HepG2 (cell line): ENCODE data around the gene TMCC2. TPM values are rescaled to one million over a fixed set of nuclear protein-coding genes. Genes with fewer than 3 reads are reported as not detected.

Experiments used
- ATAC-seq: fragments of 200-7000 bp; cut with Tn5 transposase; 3 replicates; pipeline ENCODE4 v1.9.1; 2020; ENCODE audit warnings: mild to moderate bottlenecking, moderate library complexity
- BruUV-seq: library from RNA; stranded (reverse); fragments of 400-500 nt; replicated peaks from 2 replicates; lab custom pipeline; 2021; lab: Mats Ljungman, UMichigan
- CTCF ChIA-PET: fragments of 300-600 bp; formaldehyde crosslinking; extraction: SDS; loops from one replicate; lab custom pipeline; 2021; ENCODE audit warnings: low total read pairs, inconsistent platforms, low intra/inter-chr PET ratio; lab: Yijun Ruan, JAX
- POLR2A ChIA-PET: fragments of 350-600 bp; sonication (Branson Sonifier 250); formaldehyde crosslinking; loops from one replicate; lab custom pipeline; 2020; ENCODE audit warnings: antibody characterized with exemption, inconsistent platforms; lab: Yijun Ruan, JAX
- DNase-seq: peaks from one replicate; pipeline ENCODE4 v3.0.0-alpha.2; 2015; ENCODE audit warnings: low spot score
- FAIRE-seq: peaks from 3 replicates; lab custom pipeline; 2011; peaks lifted over from hg19 to GRCh38; lab: Jason Lieb, UNC
- H2AFZ ChIP-seq: one replicate; pipeline ENCODE4 v1.6.1; 2011; ENCODE audit warnings: low read length, inconsistent platforms
- H3K27ac ChIP-seq: fragments of 300-600 bp; 3 replicates; pipeline ENCODE4 v1.8.0; 2011; ENCODE audit warnings: mixed run types, mild to moderate bottlenecking, mixed read lengths, low read length, inconsistent platforms; ENCODE audit not compliant: insufficient read depth; ENCODE audit errors: extremely low read length
- H3K27me3 ChIP-seq, 2 experiments: fragments of 200-600 bp in 1 of 2; 2 replicates in 1 of 2; 3 replicates in 1 of 2; pipeline versions ENCODE4 v1.6.0 to v1.8.0; 2011; ENCODE audit warnings: low read length in 2 of 2, mild to moderate bottlenecking in 2 of 2, moderate library complexity in 2 of 2, inconsistent platforms in 1 of 2; ENCODE audit not compliant: insufficient read depth in 2 of 2, control insufficient read depth in 1 of 2
- H3K36me3 ChIP-seq, 2 experiments: fragments of 200-600 bp in 1 of 2; replicated peaks in 1 of 2; 2 replicates in 1 of 2; 3 replicates in 1 of 2; pipeline versions ENCODE4 v1.5.1 to v1.8.0; 2011; ENCODE audit warnings: low read length in 2 of 2, inconsistent platforms in 1 of 2; ENCODE audit not compliant: insufficient read depth in 2 of 2, control insufficient read depth in 1 of 2
- H3K4me1 ChIP-seq: 2 replicates; pipeline ENCODE4 v1.5.1; 2012; ENCODE audit warnings: low read length, inconsistent platforms; ENCODE audit not compliant: insufficient read depth
- H3K4me2 ChIP-seq: 2 replicates; pipeline ENCODE4 v1.6.0; 2011; ENCODE audit warnings: low read depth, low read length, inconsistent platforms
- H3K4me3 ChIP-seq, 3 experiments: fragments of 200-600 bp in 1 of 3; sonication (generic), shearing (Covaris generic) in 1 of 3; replicated peaks in 1 of 3; 2 replicates each; pipeline ENCODE4 v1.5.1; 2011 to 2016; ENCODE audit warnings: low read length in 3 of 3, inconsistent platforms in 2 of 3, low read depth in 2 of 3, mild to moderate bottlenecking in 2 of 3, control low read depth in 1 of 3, mixed read lengths in 1 of 3; ENCODE audit not compliant: insufficient read depth in 1 of 3
- H3K79me2 ChIP-seq: one replicate; pipeline ENCODE4 v1.6.1; 2011; ENCODE audit warnings: low read length, inconsistent platforms; ENCODE audit not compliant: insufficient read depth
- H3K9ac ChIP-seq: 2 replicates; pipeline ENCODE4 v1.6.0; 2011; ENCODE audit warnings: mild to moderate bottlenecking, low read depth, low read length, inconsistent platforms; ENCODE audit not compliant: insufficient read depth
- H3K9me3 ChIP-seq: 2 replicates; pipeline ENCODE4 v1.5.1; 2012; ENCODE audit warnings: mild to moderate bottlenecking, low read length
- H4K20me1 ChIP-seq: 2 replicates; pipeline ENCODE4 v1.6.0; 2011; ENCODE audit warnings: inconsistent platforms, mild to moderate bottlenecking, low read length, moderate library complexity; ENCODE audit not compliant: insufficient read depth
- EEA1 ChIP-seq: sonication (generic); formaldehyde crosslinking; IDR thresholded peaks from 2 replicates; pipeline ENCODE4 v1.5.1; 2020; ENCODE audit warnings: mild to moderate bottlenecking, missing genetic modification reagents, borderline replicate concordance
- HOXA5 ChIP-seq: sonication (generic); formaldehyde crosslinking; IDR thresholded peaks from 2 replicates; pipeline ENCODE4 v1.4.0; 2020; ENCODE audit warnings: missing genetic modification reagents
- KDM1A ChIP-seq: IDR thresholded peaks from 2 replicates; pipeline ENCODE4 v1.6.1; 2016; ENCODE audit warnings: missing compliant biosample characterization
- KLF9 ChIP-seq: IDR thresholded peaks from 2 replicates; pipeline ENCODE4 v1.6.1; 2016; ENCODE audit warnings: low read depth
- PAWR ChIP-seq: sonication (generic); formaldehyde crosslinking; IDR thresholded peaks from 2 replicates; pipeline ENCODE4 v1.4.0; 2020; ENCODE audit warnings: missing genetic modification reagents, mild to moderate bottlenecking, borderline replicate concordance
- ZNF143 ChIP-seq: sonication (generic); formaldehyde crosslinking; IDR thresholded peaks from 2 replicates; pipeline ENCODE4 v1.4.0; 2020; ENCODE audit warnings: missing genetic modification reagents
- ZNF333 ChIP-seq: sonication (generic); formaldehyde crosslinking; IDR thresholded peaks from 2 replicates; pipeline ENCODE4 v1.4.0; 2020; ENCODE audit warnings: mild to moderate bottlenecking, missing genetic modification reagents, borderline replicate concordance
- ZNF7 ChIP-seq: IDR thresholded peaks from 2 replicates; pipeline ENCODE4 v1.6.1; 2016; ENCODE audit warnings: missing biosample characterization, missing genetic modification reagents
- WGBS: methylation state at CpG from one replicate; pipeline ENCODE4 v1.1.6; 2017; ENCODE audit warnings: low lambda C conversion rate; 5-methylcytosine and 5-hydroxymethylcytosine counted together
- in situ Hi-C: cut with HindIII; loops from 2 replicates; pipeline ENCODE4 v1.10.0; 2017; ENCODE audit warnings: low pct_unique_long_range_greater_than_20kb; ENCODE audit not compliant: extremely low pct_ligation_motif_present
- intact Hi-C: fragments of 100-400 bp; cut with micrococcal nuclease; formaldehyde crosslinking; loops from one replicate; pipeline ENCODE4 v1.10.0; 2022; ENCODE audit not compliant: unreplicated experiment
- polyA plus RNA-seq, 8 experiments: library from polyadenylated mRNA; depleted of rRNA in 3 of 8; stranded (reverse) in 7 of 8; unstranded in 1 of 8; fragments of >200 nt; fragmentation: Illumina TruSeq in 4 of 8; extraction: Trizol in 4 of 8; gene quantifications; 2 replicates each; pipeline versions ENCODE4 v1.2.1 to v1.2.3, GENCODE V29; 2011 to 2016; ENCODE audit warnings: low read depth in 4 of 8, missing spikeins in 1 of 8, mixed read lengths in 1 of 8; ENCODE audit not compliant: insufficient read depth in 1 of 8
- total RNA-seq, 5 experiments: library from RNA; depleted of rRNA; stranded (reverse); fragments of >200 nt; fragmentation: Illumina TruSeq; extraction: Trizol; gene quantifications; 2 replicates each; pipeline ENCODE4 v1.2.3, GENCODE V29; 2016; ENCODE audit warnings: low read depth in 1 of 5
- TF ChIP-seq, protein P1 (sequence below), 2 experiments: sonication (generic) in 1 of 2; formaldehyde crosslinking in 1 of 2; IDR thresholded peaks; 2 replicates each; pipeline versions ENCODE4 v1.5.1 to v1.6.1; 2011 to 2020; ENCODE audit warnings: borderline replicate concordance in 1 of 2, low read depth in 1 of 2, low read length in 1 of 2, mild to moderate bottlenecking in 1 of 2, missing genetic modification reagents in 1 of 2, moderate library complexity in 1 of 2
- TF ChIP-seq, protein P2 (sequence below): sonication (generic); formaldehyde crosslinking; IDR thresholded peaks from 2 replicates; pipeline ENCODE4 v1.9.0; 2022; ENCODE audit warnings: missing genetic modification reagents, mild to moderate bottlenecking, borderline replicate concordance
- TF ChIP-seq, protein P3 (sequence below): sonication (generic); formaldehyde crosslinking; IDR thresholded peaks from 2 replicates; pipeline ENCODE4 v1.4.0; 2020; ENCODE audit warnings: mild to moderate bottlenecking, missing genetic modification reagents

Gene TMCC2
- total and polyA plus RNA-seq, 2 of the 13 experiments (the other 11 are each of a cell fraction or from before 2014, with no cell fraction given): 0.12 to 0.24 TPM

GRCh38 chr1:205240118-205240517 is 12.4 kb downstream of the TMCC2 start:
- Histone ChIP-seq H3K36me3 (no peaks in the 10 kb centered on the region), H3K4me3 (no peak overlapping the region), H3K27ac (no peak overlapping the region), H3K79me2 (no peaks in the 10 kb centered on the region), H3K4me2 (no peak overlapping the region), H2AFZ (no peak overlapping the region), H3K27me3 (peaks cover 2 to 80% of the 10 kb centered on the region in 2 experiments; a peak in 4 of 5 replicates), H3K9ac (no peak overlapping the region), H4K20me1 (no peaks in the 10 kb centered on the region), H3K4me1 (no peaks in the 10 kb centered on the region), H3K9me3 (no peaks in the 10 kb centered on the region)
- DNase-seq (no peak), FAIRE-seq (no peak), ATAC-seq (no peak)
- intact Hi-C loops: no loop called here
- WGBS: 41% methylated on average over 3 of the region's 6 CpGs
- ChIA-PET POLR2A (no interaction called here), CTCF (no interaction called here)
- no TSS peak for BruUV-seq
- in situ Hi-C loops: no loop called here
- TF ChIP-seq PAWR (CRISPR knock-in tag) (no peak), EEA1 (CRISPR knock-in tag) (no peak), ZNF7 (CRISPR knock-in tag) (no peak), HOXA5 (CRISPR knock-in tag) (no peak), ZNF333 (CRISPR knock-in tag) (no peak), KDM1A (CRISPR knock-in tag) (no peak), KLF9 (CRISPR knock-in tag) (no peak), ZNF143 (CRISPR knock-in tag) (no peak)
- TF ChIP-seq, protein P1, sequence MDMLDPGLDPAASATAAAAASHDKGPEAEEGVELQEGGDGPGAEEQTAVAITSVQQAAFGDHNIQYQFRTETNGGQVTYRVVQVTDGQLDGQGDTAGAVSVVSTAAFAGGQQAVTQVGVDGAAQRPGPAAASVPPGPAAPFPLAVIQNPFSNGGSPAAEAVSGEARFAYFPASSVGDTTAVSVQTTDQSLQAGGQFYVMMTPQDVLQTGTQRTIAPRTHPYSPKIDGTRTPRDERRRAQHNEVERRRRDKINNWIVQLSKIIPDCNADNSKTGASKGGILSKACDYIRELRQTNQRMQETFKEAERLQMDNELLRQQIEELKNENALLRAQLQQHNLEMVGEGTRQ (IDR thresholded peaks at IDR 0.05; ENCODE audit: low read depth, low read length): no peak
- TF ChIP-seq, protein P1 (CRISPR knock-in tag; IDR thresholded peaks at IDR 0.05; ENCODE audit: borderline replicate concordance): no peak
- TF ChIP-seq, protein P2, sequence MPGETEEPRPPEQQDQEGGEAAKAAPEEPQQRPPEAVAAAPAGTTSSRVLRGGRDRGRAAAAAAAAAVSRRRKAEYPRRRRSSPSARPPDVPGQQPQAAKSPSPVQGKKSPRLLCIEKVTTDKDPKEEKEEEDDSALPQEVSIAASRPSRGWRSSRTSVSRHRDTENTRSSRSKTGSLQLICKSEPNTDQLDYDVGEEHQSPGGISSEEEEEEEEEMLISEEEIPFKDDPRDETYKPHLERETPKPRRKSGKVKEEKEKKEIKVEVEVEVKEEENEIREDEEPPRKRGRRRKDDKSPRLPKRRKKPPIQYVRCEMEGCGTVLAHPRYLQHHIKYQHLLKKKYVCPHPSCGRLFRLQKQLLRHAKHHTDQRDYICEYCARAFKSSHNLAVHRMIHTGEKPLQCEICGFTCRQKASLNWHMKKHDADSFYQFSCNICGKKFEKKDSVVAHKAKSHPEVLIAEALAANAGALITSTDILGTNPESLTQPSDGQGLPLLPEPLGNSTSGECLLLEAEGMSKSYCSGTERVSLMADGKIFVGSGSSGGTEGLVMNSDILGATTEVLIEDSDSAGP (CRISPR knock-in tag): no peak
- TF ChIP-seq, protein P3, sequence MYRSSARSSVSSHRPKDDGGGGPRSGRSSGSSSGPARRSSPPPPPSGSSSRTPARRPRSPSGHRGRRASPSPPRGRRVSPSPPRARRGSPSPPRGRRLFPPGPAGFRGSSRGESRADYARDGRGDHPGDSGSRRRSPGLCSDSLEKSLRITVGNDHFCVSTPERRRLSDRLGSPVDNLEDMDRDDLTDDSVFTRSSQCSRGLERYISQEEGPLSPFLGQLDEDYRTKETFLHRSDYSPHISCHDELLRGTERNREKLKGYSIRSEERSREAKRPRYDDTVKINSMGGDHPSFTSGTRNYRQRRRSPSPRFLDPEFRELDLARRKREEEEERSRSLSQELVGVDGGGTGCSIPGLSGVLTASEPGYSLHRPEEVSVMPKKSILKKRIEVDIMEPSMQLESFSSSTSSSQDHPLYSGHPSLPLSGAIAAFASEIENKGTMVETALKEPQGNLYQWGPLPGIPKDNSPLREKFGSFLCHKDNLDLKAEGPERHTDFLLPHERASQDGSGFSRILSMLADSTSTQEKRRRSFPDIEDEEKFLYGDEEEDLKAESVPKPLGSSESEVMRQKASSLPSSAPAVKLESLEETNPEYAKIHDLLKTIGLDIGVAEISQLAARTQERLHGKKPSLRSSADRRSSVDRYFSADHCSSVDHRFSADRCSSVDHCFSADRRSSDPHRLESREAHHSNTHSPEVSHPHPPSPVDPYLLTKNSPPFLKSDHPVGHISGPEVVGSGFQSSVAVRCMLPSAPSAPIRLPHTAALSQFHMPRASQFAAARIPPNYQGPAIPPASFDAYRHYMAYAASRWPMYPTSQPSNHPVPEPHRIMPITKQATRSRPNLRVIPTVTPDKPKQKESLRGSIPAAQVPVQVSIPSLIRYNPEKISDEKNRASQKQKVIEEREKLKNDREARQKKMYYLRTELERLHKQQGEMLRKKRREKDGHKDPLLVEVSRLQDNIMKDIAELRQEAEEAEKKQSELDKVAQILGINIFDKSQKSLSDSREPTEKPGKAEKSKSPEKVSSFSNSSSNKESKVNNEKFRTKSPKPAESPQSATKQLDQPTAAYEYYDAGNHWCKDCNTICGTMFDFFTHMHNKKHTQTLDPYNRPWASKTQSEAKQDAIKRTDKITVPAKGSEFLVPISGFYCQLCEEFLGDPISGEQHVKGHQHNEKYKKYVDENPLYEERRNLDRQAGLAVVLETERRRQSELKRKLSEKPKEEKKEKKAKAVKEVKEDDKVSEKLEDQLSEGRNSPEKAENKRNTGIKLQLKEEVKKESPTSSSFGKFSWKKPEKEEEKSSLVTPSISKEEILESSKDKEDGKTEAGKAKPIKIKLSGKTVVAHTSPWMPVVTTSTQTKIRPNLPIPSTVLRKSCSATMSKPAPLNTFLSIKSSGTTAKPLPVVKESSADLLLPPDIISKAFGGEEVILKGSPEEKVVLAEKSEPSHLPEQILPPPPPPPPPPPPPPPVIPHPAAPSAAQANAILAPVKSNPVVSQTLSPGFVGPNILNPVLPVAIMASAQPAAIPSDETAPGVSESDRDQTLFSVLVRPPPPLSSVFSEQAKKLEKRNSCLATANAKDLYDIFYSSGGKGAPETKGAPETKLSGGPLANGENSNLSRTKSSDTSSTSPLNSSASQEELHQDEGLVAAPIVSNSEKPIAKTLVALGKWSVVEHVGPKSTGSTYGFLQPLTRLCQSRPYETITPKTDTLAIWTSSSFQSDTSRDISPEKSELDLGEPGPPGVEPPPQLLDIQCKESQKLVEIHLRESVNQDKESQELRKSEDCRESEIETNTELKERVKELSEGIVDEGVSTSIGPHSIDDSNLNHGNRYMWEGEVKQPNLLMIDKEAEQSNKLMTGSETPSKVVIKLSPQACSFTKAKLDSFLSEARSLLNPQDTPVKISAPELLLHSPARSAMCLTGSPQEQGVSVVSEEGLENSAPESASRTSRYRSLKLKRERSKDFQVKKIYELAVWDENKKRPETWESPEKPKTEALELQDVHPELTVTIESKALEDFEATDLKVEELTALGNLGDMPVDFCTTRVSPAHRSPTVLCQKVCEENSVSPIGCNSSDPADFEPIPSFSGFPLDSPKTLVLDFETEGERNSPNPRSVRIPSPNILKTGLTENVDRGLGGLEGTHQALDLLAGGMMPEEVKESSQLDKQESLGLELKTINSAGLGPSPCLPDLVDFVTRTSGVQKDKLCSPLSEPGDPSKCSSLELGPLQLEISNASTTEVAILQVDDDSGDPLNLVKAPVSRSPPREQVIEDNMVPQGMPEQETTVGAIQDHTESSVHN (CRISPR knock-in tag): no peak
